ENCODE measurements around the gene HMGCL.
"Not testable (repeated sequence)": the region's sequence is repeated elsewhere in the genome, so short reads cannot be mapped to it uniquely, and the experiment has no call there.

Gene HMGCL

GRCh38 chr1:23797478-23798448, 27.5 kb downstream of the HMGCL start:
- DNase-seq: no peak

- no peak for DNase-seq
Observed at GRCh38 chr1:23796466-23797271, 28.6 kb downstream of the HMGCL start.

- no peak for DNase-seq
Observed at GRCh38 chr1:23795676-23796465, 29.4 kb downstream of the HMGCL start.

- DNase-seq: not testable (repeated sequence)
Observed at GRCh38 chr1:23794732-23795182, 30.5 kb downstream of the HMGCL start.

GRCh38 chr1:23793861-23794731, 31.1 kb downstream of the HMGCL start:
- no peak for DNase-seq

GRCh38 chr1:23793018-23793781, 32.0 kb downstream of the HMGCL start:
- peak; percentile 82 for DNase-seq

- DNase-seq: no peak
Observed at GRCh38 chr1:23792151-23792945, 32.9 kb downstream of the HMGCL start.

- peak; percentile 16 for DNase-seq
Observed at GRCh38 chr1:23791516-23792047, 33.6 kb downstream of the HMGCL start.

- peak; percentile 92 for DNase-seq
Observed at GRCh38 chr1:23790696-23791515, 34.3 kb downstream of the HMGCL start, which contains the start of gene LYPLA2. Gene LYPLA2 (plus strand): TSS chr1:23791145. CDS start chr1:23792683, 1,538 bp downstream.

GRCh38 chr1:23788695-23789094, 36.5 kb downstream of the HMGCL start:
- no peak for DNase-seq

GRCh38 chr1:23787701-23788100, 37.5 kb downstream of the HMGCL start:
- no peak for DNase-seq

GRCh38 chr1:23784846-23785245, 40.4 kb downstream of the HMGCL start:
- no peak for DNase-seq

GRCh38 chr1:23783141-23783540, 42.1 kb downstream of the HMGCL start:
- not testable (repeated sequence) for DNase-seq

- peak; percentile 30 for DNase-seq
Observed at GRCh38 chr1:23779826-23780371, 45.3 kb downstream of the HMGCL start.

GRCh38 chr1:23777979-23778814, 47.0 kb downstream of the HMGCL start, which contains the start of gene PITHD1:
Gene PITHD1 (plus strand): TSS chr1:23778418. CDS start chr1:23778516, 98 bp downstream.
- peak; percentile 71 for DNase-seq

GRCh38 chr1:23776217-23776616, 49.0 kb downstream of the HMGCL start:
- no peak for DNase-seq

GRCh38 chr1:23774174-23774880, 50.9 kb downstream of the HMGCL start:
- DNase-seq: no peak

Data from NCI-H226 (cell line).